H7 (cell line): ENCODE measurements around the gene OR4C12. TPM values are rescaled to one million over a fixed set of nuclear protein-coding genes. Genes with fewer than 3 reads are reported as not detected.
"Not testable (repeated sequence)": the region's sequence is repeated elsewhere in the genome, so short reads cannot be mapped to it uniquely, and the experiment has no call there.

ENCODE experiments used
- DNase-seq: peaks from one replicate; pipeline ENCODE4 v3.0.0; 2012
- H3K27me3 ChIP-seq: 2 replicates; pipeline ENCODE4 v1.6.0; 2011; ENCODE audit warnings: mild to moderate bottlenecking, low read length; ENCODE audit not compliant: control insufficient read depth, insufficient read depth
- H3K36me3 ChIP-seq: replicated peaks from 2 replicates; pipeline ENCODE4 v1.5.1; 2011; ENCODE audit warnings: low read length; ENCODE audit not compliant: control insufficient read depth, insufficient read depth
- H3K4me3 ChIP-seq: 2 replicates; pipeline ENCODE4 v1.5.1; 2011; ENCODE audit warnings: low read depth, mild to moderate bottlenecking, control low read depth, low read length, moderate library complexity; ENCODE audit not compliant: insufficient read depth
- total RNA-seq: library from RNA; depleted of rRNA; stranded (reverse); fragments of >200 nt; shearing (Covaris generic); gene quantifications from 2 replicates; pipeline ENCODE4 v1.2.3, GENCODE V29; 2014; rRNA removed

Gene OR4C12
- total RNA-seq = not detected in 2 replicates

GRCh38 chr11:49982435-49982834, at the start of gene OR4C12:
TSS of gene OR4C12 (minus strand) at chr11:49982535. CDS start at chr11:49982501, 34 bp downstream.
- not testable (repeated sequence) for H3K27me3 ChIP-seq, DNase-seq

GRCh38 chr11:50030193-50030592, 47.9 kb upstream of the OR4C12 start:
- Histone ChIP-seq H3K36me3 (no peaks in the 10 kb centered on the region), H3K27me3 (no peaks in the 10 kb centered on the region), H3K4me3 (no peak overlapping the region)
- no peak for DNase-seq

More at GRCh38 chr11:49982435-49982834, at the start of gene OR4C12:
- not testable (repeated sequence) for H3K4me3 ChIP-seq, H3K36me3 ChIP-seq

GRCh38 chr11:49995565-49995964, 13.2 kb upstream of the OR4C12 start:
- Histone ChIP-seq H3K36me3 (no peaks in the 10 kb centered on the region), H3K27me3 (no peaks in the 10 kb centered on the region), H3K4me3 (no peak overlapping the region)
- DNase-seq = peak; percentile 1

GRCh38 chr11:49973439-49973838, 8.9 kb downstream of the OR4C12 start:
- DNase-seq, H3K36me3 ChIP-seq, H3K4me3 ChIP-seq, H3K27me3 ChIP-seq: not testable (repeated sequence)

GRCh38 chr11:49952091-49952490, 30.2 kb downstream of the OR4C12 start, which contains the start of gene OR4C13:
TSS of gene OR4C13 (plus strand) at chr11:49952391. CDS start at chr11:49952423, 32 bp downstream.
- no peaks in the 10 kb centered on the region for H3K27me3 ChIP-seq
- no peak for DNase-seq
- H3K36me3 ChIP-seq = no peaks in the 10 kb centered on the region
- no peak within 1 kb of the TSS for H3K4me3 ChIP-seq

- H3K36me3 ChIP-seq, H3K4me3 ChIP-seq, H3K27me3 ChIP-seq, DNase-seq: not testable (repeated sequence)
These were observed 33.6 kb downstream of the OR4C12 start for GRCh38 chr11:49948701-49949100.

Other genes with a start within 250 kb of the OR4C12 start
- not detected in 2 replicates for gene OR4C13, start 30.1 kb downstream of the OR4C12 start, total RNA-seq
- not detected in 2 replicates for gene OR4C45, start 50.3 kb upstream of the OR4C12 start, total RNA-seq